Cortex of kidney (tissue), 1 donor: ENCODE measurements around the gene FUCA2.
A peak's percentile ranks its signal among the peaks of the same experiment; 100 is the strongest.

Experiments used
- DNase-seq: peaks from one replicate; lab custom pipeline; 2025; lab: John Stamatoyannopoulos, UW

Gene FUCA2

GRCh38 chr6:143510991-143511891, at the start of gene FUCA2:
TSS of gene FUCA2 (minus strand) at chr6:143511720. CDS start at chr6:143511634, 86 bp downstream.
- DNase-seq: peak; percentile 52

- no peak for DNase-seq
Measured at GRCh38 chr6:143561105-143561704, 49.7 kb upstream of the FUCA2 start.

- no peak for DNase-seq
Measured at GRCh38 chr6:143559051-143559660, 47.6 kb upstream of the FUCA2 start.

- no peak for DNase-seq
Measured at GRCh38 chr6:143556529-143556928, 45.0 kb upstream of the FUCA2 start.

GRCh38 chr6:143555582-143555981, 44.1 kb upstream of the FUCA2 start:
- DNase-seq: no peak

GRCh38 chr6:143555071-143555492, 43.6 kb upstream of the FUCA2 start:
- DNase-seq: no peak

- no peak for DNase-seq
Measured at GRCh38 chr6:143553337-143553736, 41.8 kb upstream of the FUCA2 start.

- DNase-seq: no peak
Measured at GRCh38 chr6:143549949-143550268, 38.4 kb upstream of the FUCA2 start.

- DNase-seq: no peak
Measured at GRCh38 chr6:143549221-143549948, 37.9 kb upstream of the FUCA2 start.

- DNase-seq: no peak
Measured at GRCh38 chr6:143546599-143546998, 35.1 kb upstream of the FUCA2 start.

GRCh38 chr6:143545976-143546547, 34.5 kb upstream of the FUCA2 start:
- DNase-seq: no peak

- DNase-seq: no peak
Measured at GRCh38 chr6:143545165-143545564, 33.6 kb upstream of the FUCA2 start.

GRCh38 chr6:143544011-143544696, 32.6 kb upstream of the FUCA2 start:
- DNase-seq: no peak

GRCh38 chr6:143543435-143543834, 31.9 kb upstream of the FUCA2 start:
- no peak for DNase-seq

GRCh38 chr6:143542888-143543287, 31.4 kb upstream of the FUCA2 start:
- DNase-seq: no peak

- DNase-seq: no peak
Measured at GRCh38 chr6:143540192-143540591, 28.7 kb upstream of the FUCA2 start.

GRCh38 chr6:143539734-143540133, 28.2 kb upstream of the FUCA2 start:
- DNase-seq: no peak

GRCh38 chr6:143539106-143539505, 27.6 kb upstream of the FUCA2 start:
- DNase-seq: no peak

- DNase-seq: no peak
Measured at GRCh38 chr6:143538374-143538773, 26.9 kb upstream of the FUCA2 start.

GRCh38 chr6:143536866-143537691, 25.6 kb upstream of the FUCA2 start:
- no peak for DNase-seq

GRCh38 chr6:143536461-143536865, 24.9 kb upstream of the FUCA2 start:
- no peak for DNase-seq
